ENCODE results near the gene RAG2. TPM values are rescaled to one million over a fixed set of nuclear protein-coding genes. Genes with fewer than 3 reads are reported as not detected.
A peak's percentile ranks its signal among the peaks of the same experiment; 100 is the strongest.
"Not testable (repeated sequence)": the region's sequence is repeated elsewhere in the genome, so short reads cannot be mapped to it uniquely, and the experiment has no call there.

RAG2 gene
- total RNA-seq, 2 experiments from 2014 or later: not detected

DNA sequence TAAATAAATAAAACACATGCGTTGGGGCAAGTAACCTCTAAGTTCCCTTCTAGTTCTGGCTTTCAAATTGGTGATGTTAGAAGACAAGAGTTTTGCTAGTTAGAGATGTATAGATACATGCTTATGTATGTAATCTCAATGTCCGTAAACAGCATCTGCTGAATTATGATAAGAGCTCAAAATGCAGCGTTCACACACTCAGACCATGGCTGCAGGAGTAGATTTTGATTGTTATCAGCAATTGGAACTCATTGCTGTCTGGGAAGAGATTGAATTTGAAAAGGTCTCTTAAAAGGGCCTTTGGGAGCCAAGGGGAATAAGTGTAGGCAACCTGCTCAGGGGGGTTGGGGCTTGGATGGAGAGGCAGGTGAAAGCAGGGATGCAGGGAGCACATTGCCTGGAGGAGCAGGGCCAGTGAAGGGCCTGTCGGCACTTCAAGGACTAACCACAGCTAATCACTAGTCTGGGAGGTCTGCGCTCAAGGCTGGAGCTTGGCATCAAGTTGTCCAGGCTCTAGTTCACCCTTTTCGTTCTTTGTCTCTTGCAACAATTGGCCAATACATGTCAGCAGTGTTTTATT is 32.9 kb downstream of the RAG2 start:
- peaks cover 24% of the 10 kb centered on the region for H3K27me3 Mint-ChIP-seq (ENCODE audit: low read depth)
- intact Hi-C loops (cut with micrococcal nuclease): no loop called here
- H3K36me3 Mint-ChIP-seq (ENCODE audit: low read depth): no peaks in the 10 kb centered on the region
- DNase-seq: no peak
- H3K27ac Mint-ChIP-seq: no peak overlapping the region
- no peak overlapping the region for H3K4me3 Mint-ChIP-seq
- CTCF ChIA-PET: interaction anchor here (0.7 to 5.8 kb wide), 14 partner anchors 8 to 275 kb away, joined by 3 to 111 read pairs (median 5); no protein-coding TSS in a partner anchor
- H3K4me1 Mint-ChIP-seq (ENCODE audit: low read depth): peaks cover 2% of the 10 kb centered on the region
- H3K9me3 Mint-ChIP-seq: no peaks in the 10 kb centered on the region

DNA sequence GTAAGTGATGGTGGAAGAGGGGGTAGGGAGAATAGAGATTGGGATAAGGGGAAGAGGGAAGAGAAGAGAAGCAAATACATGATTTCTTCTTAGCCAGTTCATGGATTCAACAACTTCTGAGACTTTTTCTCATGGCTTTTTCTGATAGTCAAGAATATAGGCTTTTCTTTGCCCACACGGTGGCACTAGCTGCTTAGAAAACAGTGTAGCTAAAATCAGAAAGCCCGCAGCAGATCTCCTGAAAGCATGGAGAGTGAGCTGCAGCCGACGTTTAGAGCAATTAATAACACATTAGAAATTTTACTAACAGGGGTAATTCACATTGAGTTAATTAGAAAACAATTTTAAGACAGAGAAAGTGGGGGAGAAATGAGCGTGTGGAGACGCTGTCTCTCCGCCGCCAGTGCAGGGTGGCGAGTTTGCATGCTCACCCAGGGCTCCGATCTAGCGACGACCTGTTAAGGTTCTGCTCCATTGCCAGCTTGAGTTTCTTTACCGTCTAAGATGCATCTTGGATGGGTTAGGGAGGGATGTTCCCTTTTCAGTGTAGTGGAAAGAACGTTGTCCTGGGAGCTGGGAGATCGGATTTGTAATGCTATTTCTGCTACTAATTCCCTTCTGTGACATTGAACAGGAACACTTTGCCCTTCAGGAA is 33.5 kb downstream of the RAG2 start:
- Mint-ChIP-seq H3K27me3 (ENCODE audit: low read depth) (peaks cover 24% of the 10 kb centered on the region), H3K4me3 (peak overlapping the region; percentile 47), H3K4me1 (ENCODE audit: low read depth) (peaks cover 2% of the 10 kb centered on the region), H3K36me3 (ENCODE audit: low read depth) (no peaks in the 10 kb centered on the region), H3K9me3 (no peaks in the 10 kb centered on the region), H3K27ac (no peak overlapping the region)
- intact Hi-C loops (cut with micrococcal nuclease): loop anchor here (1.0 kb wide), 4 partner anchors 58 to 272 kb away; no protein-coding TSS in a partner anchor
- DNase-seq: peak; percentile 65
- CTCF ChIA-PET: interaction anchor here (0.5 to 5.8 kb wide), 22 partner anchors 9 to 275 kb away, joined by 3 to 111 read pairs (median 4); no protein-coding TSS in a partner anchor

DNA sequence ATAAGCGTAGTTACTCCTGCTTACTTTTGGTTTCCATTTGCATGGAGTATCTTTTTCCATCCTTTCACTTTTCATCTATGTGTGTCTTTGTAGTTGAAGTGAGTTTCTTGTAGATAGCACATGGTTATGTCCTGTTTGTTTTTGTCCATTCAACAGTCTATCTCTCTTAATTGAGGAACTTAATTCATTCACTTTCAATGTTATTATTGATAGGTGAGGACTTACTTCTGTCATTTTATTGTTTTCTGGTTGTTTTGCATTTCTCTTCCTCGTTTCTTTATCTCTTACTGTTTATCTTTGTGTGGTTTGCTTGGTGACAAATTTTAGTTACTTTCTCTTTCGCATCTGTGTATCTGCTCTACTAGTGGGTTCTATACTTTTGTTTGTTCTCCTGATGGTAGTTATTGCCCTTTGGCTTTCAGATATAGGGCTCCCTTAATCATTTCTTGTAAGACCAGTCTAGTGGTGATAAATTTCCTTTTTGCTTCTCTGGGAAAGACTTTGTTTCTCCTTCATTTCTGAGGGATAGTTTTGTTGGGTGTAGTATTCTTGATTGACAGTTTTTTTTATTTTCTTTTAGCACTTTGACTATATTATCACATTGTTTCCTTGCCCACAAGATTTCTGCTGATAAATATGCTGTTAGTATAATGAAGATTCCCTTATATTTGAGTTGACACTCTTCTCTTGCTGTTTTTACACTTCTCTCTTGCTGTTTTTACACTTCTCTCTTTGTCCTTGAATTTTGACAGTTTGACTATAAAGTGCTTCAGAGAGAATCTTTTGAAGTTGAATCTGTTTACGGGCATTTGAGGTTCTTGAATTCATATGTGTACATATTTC is 39.2 kb downstream of the RAG2 start:
- no peak for DNase-seq
- Mint-ChIP-seq H3K4me1 (ENCODE audit: low read depth) (peaks cover 13% of the 10 kb centered on the region), H3K27ac (no peak overlapping the region), H3K4me3 (peak overlapping the region; percentile 8), H3K9me3 (peaks cover 11% of the 10 kb centered on the region), H3K36me3 (ENCODE audit: low read depth) (peaks cover 1% of the 10 kb centered on the region), H3K27me3 (ENCODE audit: low read depth) (peaks cover 2% of the 10 kb centered on the region)
- CTCF ChIA-PET: no interaction called here
- intact Hi-C loops (cut with micrococcal nuclease): no loop called here

DNA sequence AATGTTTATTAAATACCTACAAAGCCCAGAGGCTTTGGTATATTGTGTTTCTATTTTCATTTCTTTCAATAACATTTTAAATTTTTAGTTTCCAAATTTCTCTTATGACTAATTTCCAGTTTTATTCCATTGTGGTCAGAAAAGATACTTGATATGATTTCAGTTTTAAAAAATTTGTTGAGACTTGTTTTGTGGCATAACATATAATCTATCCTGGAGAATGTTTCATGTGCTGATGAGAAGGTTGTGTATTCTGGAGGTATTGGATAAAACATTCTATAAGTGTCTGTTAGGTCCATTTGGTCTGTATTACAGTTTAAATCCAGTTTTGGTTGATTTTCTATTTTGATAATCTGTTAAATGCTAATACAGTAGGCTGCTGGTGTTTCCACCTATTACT is 40.0 kb downstream of the RAG2 start:
- Mint-ChIP-seq H3K36me3 (ENCODE audit: low read depth) (peaks cover 1% of the 10 kb centered on the region), H3K27me3 (ENCODE audit: low read depth) (peaks cover 2% of the 10 kb centered on the region), H3K9me3 (peaks cover 11% of the 10 kb centered on the region), H3K27ac (no peak overlapping the region), H3K4me3 (no peak overlapping the region), H3K4me1 (ENCODE audit: low read depth) (peaks cover 13% of the 10 kb centered on the region)
- intact Hi-C loops (cut with micrococcal nuclease): no loop called here
- DNase-seq: no peak
- CTCF ChIA-PET: no interaction called here

DNA sequence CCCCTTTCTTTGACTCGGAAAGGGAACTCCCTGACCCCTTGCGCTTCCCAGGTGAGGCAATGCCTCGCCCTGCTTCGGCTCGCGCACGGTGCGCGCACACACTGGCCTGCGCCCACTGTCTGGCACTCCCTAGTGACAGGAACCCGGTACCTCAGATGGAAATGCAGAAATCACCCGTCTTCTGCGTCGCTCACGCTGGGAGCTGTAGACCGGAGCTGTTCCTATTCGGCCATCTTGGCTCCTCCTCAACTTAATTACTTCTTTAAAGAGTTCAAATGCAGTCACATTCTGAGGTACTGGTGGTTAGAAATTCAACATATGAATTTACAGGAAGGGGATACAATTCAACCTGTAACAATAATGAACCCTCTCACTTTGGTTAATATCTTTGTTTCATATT is 40.6 kb downstream of the RAG2 start:
- H3K4me3 Mint-ChIP-seq; H3K27me3 Mint-ChIP-seq (ENCODE audit: low read depth); H3K27ac Mint-ChIP-seq; DNase-seq; CTCF ChIA-PET; intact Hi-C loops (cut with micrococcal nuclease); H3K36me3 Mint-ChIP-seq (ENCODE audit: low read depth): not testable (repeated sequence)
- Mint-ChIP-seq H3K9me3 (peaks cover 11% of the 10 kb centered on the region), H3K4me1 (ENCODE audit: low read depth) (peaks cover 13% of the 10 kb centered on the region)

DNA sequence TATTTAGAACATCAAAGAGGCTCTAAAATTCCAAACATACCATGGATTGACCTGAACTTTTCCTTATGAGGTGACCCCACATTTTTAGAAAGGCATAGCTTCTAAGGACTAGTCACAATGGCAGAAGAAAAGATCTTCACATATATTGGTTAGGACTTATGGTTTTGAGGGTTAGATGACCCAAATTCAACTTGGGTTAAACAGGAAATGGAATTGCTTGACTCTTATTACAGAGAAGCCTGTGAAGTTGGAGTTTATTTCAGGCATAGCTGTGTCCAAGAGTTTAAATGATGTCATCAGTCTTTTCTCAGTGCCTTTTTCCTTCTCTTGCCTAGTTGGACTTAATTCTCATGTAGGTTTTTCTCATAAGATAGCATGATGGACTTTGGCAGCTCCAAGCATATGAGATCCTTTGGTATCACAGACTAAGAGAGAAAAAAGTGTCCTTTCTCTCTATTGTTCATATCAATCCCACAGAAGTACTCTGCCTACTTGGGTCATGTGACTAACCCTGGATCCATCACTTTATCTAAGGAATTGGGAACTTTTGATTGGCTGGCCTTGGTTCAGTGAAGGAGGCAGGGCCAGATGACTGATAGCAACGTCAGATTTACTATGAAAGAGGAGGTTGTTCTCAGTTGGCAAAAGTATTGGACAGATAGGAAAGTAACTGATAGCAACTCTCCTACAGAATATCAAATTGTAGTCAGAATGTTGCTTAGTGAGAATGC is 47.5 kb downstream of the RAG2 start:
- Mint-ChIP-seq H3K36me3 (ENCODE audit: low read depth) (no peaks in the 10 kb centered on the region), H3K27ac (no peak overlapping the region), H3K4me3 (no peak overlapping the region), H3K9me3 (peaks cover 2% of the 10 kb centered on the region), H3K27me3 (ENCODE audit: low read depth) (peaks cover 12% of the 10 kb centered on the region), H3K4me1 (ENCODE audit: low read depth) (no peaks in the 10 kb centered on the region)
- CTCF ChIA-PET: no interaction called here
- no peak for DNase-seq
- intact Hi-C loops (cut with micrococcal nuclease): no loop called here

Other genes starting within 250 kb of the RAG2 start
- 1 to 10 TPM; 8.3 to 8.7 TPM for gene TRAF6, start 88.0 kb downstream of the RAG2 start, total RNA-seq
- gene RAG1, start 30.2 kb downstream of the RAG2 start, total RNA-seq: under 1 TPM; 0.14 to 0.30 TPM
- gene IFTAP, start 3.7 kb downstream of the RAG2 start, total RNA-seq: 1 to 10 TPM; 4.2 to 5.0 TPM